Stimulated activated CD4-positive, alpha-beta T cell treated with anti-CD3 and anti-CD28 coated beads, Interleukin-4, amount 100 ng/mL, for 4 hours (primary cell): ENCODE data around the gene TACR1.

Experiments used
- DNase-seq, 2 experiments: peaks; one replicate each; pipeline ENCODE4 v3.0.0-alpha.2; 2020

Gene TACR1

GRCh38 chr2:75010571-75010970 lies 188.7 kb downstream of the TACR1 start:
- no peak for DNase-seq

GRCh38 chr2:75007819-75008218 lies 191.5 kb downstream of the TACR1 start:
- DNase-seq, result no peak

GRCh38 chr2:75007061-75007460 lies 192.3 kb downstream of the TACR1 start:
- DNase-seq, result no peak

GRCh38 chr2:75006041-75006440 lies 193.3 kb downstream of the TACR1 start:
- DNase-seq, result no peak

- no peak for DNase-seq
Observed at GRCh38 chr2:75003773-75004172, 195.5 kb downstream of the TACR1 start.

- DNase-seq, result no peak
Observed at GRCh38 chr2:75003276-75003675, 196.0 kb downstream of the TACR1 start.

GRCh38 chr2:75002007-75002406 lies 197.3 kb downstream of the TACR1 start:
- DNase-seq, result no peak

GRCh38 chr2:74999468-74999867 lies 199.9 kb downstream of the TACR1 start:
- no peak for DNase-seq
